Activated CD8-positive, alpha-beta memory T cell treated with anti-CD3 and anti-CD28 coated beads for 36 hours (primary cell): ENCODE measurements around the gene KIAA1191. TPM values are rescaled to one million over a fixed set of nuclear protein-coding genes. Genes with fewer than 3 reads are reported as not detected.
"Not testable (repeated sequence)": the region's sequence is repeated elsewhere in the genome, so short reads cannot be mapped to it uniquely, and the experiment has no call there.

Experiments used
- CTCF ChIA-PET: fragments of 350-600 bp; sonication (Branson Sonifier 250); formaldehyde crosslinking; loops from one replicate; lab custom pipeline; 2021; ENCODE audit warnings: antibody characterized with exemption; lab: Charles Lee
- POLR2A ChIA-PET: fragments of 350-600 bp; sonication (Branson Sonifier 250); formaldehyde crosslinking; loops from one replicate; lab custom pipeline; 2021; ENCODE audit warnings: antibody characterized with exemption; lab: Charles Lee
- total RNA-seq, 2 experiments: library from RNA; stranded (reverse); gene quantifications; one replicate each; pipeline ENCODE4 v1.2.3, GENCODE V29; 2021

KIAA1191 gene, protein sequence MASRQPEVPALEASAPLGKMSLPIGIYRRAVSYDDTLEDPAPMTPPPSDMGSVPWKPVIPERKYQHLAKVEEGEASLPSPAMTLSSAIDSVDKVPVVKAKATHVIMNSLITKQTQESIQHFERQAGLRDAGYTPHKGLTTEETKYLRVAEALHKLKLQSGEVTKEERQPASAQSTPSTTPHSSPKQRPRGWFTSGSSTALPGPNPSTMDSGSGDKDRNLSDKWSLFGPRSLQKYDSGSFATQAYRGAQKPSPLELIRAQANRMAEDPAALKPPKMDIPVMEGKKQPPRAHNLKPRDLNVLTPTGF
- total RNA-seq = 10 to 100 TPM; 39.1 to 39.4 TPM

DNA sequence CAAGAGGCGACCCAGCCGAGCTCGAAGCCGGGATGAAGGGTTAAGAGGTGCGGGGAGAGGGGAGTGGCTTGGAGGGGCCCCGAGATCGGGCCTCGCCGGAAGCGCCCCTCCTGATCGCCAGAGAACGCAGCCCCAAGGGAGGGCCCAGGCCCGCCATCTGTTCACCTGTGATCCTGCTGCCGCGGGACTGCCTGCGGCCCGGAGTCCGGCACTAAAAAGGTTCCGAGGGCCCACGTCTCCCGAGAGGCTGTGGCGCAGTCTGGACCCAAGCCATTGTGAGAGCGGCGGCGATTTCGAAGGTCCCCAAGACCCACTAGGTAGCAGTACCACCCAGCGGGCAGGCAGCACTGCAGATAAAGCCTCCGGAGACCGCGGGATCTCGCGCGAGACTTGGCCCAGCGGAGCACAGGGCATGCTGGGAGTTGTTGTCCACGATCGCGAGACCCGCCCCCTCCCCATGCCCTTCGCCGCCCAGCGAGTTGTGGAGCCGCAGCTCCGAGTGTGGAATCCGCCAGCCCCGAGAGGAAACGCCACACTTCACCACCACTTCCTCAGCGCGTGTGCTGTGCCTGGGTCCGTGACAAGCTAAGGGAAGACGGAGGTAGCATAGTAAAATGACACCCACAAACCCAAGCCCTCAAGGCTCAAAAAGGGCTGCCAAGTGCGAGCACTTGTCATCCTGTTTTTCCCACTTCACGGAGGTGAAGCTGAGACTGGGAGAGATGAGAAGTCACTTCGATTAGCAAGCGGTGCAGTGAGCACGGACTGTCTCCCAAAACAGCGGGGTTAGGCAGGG, at the start of gene KIAA1191:
TSS of gene KIAA1191 (minus strand) at position 328 of the 796 bp plus-strand sequence. CDS start 2,256 bp downstream, outside the sequence.
- ChIA-PET CTCF (interaction anchor here (1.0 to 1.2 kb wide), 2 partner anchors 10 to 86 kb away, joined by 3 read pairs; no protein-coding TSS in a partner anchor), POLR2A (interaction anchor here (0.6 to 3.7 kb wide), 4 partner anchors 24 to 107 kb away, joined by 3 to 12 read pairs (median 4); partner anchors contain the start of genes FAF2, HIGD2A and NOP16)

DNA sequence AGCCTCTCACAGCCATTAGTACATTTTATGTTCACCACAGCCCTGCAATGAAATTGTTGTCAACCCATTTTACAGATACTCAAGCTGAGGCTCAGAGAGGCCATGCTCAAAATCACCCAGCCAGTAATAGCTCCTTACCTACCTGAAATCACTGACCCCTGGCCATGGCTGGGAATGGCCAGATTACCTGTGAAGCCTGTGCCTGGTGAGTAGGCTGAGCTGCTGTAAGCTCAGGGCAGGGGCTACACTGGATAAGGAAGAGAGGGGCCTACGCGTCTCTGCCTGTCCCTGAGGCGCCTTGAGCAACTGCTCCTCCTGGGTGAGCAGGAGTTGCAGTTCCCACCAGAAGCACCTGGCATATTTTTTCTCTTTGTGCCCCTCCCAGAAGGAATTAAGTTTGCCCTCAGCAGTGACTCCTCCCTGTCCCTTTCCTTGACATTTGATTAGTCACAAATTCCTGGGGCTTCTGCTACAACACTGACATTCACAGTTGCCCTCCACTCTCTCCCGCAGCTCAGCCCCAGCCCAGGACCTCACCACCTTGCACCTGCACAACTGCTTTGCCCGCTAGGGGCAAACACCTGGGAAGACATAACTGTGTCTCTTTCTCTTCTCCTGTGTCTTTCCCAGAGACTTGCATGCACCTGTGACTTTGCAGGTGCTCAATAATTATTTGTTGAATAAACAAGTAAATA, 49.1 kb upstream of the KIAA1191 start:
- POLR2A ChIA-PET = no interaction called here
- CTCF ChIA-PET = interaction anchor here (1.1 kb wide), 1 partner anchor 37 kb away, joined by 3 read pairs; no protein-coding TSS in a partner anchor

DNA sequence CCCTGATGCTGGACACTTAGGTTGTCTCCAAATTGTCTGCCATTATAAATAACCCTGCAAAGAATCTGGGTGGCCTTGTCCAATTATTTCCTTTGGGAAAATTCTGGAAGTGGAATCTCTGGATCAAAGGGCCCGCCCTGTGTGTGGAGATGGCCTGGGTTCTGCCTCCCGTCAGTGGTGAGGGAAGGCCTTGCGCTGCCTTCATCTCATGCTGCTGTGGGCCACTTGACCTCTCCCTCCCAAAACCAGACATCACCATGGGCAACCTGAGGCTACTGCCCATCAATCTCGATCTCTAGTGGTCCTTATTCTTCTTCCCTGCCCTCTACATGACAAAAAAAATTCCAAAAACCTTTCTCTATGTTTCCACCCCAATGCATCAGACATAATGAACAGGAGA, 48.2 kb upstream of the KIAA1191 start:
- CTCF ChIA-PET = interaction anchor here (1.1 kb wide), 1 partner anchor 38 kb away, joined by 3 read pairs; no protein-coding TSS in a partner anchor
- POLR2A ChIA-PET = interaction anchor here (0.6 kb wide), 1 partner anchor 27 kb away, joined by 3 read pairs; no protein-coding TSS in a partner anchor

DNA sequence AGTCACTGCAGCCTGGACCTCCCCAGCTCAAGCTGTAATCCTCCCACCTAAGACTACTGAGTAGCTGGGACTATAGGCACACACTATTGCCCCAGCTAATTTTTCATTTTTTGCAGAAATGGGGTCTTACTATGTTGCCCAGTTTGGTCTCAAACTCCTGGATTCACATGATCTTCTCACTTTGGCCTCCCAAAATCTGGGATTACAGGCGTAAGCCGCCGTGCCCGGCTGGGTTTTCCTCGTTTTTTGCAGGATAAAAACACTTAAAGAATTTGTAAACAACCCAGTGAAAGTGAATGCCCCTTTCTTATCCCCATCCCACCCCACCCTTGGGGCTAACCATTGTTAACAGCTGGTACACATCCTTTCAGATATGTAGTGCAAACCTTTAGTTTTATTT, 47.0 kb upstream of the KIAA1191 start:
- POLR2A ChIA-PET = no interaction called here
- CTCF ChIA-PET = no interaction called here

DNA sequence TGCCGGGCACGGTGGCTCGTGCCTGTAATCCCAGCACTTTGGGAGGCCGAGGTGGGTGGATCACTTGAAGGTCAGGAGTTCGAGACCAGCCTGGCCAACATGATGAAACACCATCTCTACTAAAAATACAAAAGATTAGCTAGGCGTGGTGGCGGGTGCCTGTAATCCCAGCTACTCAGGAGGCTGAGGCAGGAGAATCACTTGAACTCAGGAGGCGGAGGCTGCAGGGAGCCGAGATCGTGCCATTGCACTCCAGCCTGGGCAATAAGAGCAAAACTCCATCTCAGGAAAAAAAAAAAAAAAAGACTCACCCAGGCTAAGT, 46.6 kb upstream of the KIAA1191 start:
- CTCF ChIA-PET, POLR2A ChIA-PET: not testable (repeated sequence)

DNA sequence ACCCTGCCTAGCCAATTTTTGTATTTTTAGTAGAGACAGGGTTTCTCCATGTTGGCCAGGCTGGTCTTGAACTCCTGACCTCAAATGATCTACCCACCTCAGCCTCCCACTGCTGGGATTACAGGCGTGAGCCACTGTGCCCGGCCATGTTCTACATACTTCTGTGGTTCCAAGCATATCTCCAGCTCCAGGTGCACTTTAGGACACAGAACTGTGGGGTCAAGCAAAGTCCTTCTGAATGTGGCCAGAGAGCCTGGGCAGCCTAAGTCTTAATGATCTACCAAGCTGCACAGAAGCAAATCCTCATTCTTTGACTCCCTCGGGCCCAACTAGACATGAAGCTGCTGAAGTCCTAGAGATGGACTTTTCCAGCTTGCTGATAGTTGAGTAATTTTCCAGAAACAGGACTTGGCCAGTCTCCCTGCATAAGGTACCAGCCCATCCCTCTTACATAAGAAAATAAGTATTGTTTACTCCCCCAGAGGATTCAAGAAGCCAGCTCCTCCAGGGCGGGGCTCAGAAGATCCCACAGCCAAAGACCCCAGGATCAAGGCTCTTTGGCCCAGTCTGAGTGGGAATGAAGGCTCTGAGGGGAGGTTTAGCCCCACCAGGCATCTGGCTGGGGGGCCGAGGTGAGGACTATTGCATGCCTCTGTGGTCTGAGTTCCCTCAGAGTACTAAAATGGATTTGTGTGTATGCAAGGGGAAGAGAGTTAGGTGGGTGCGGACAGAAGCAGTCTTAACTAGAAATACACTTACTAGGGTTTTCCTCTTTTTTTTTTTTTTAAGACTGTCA, 46.1 kb upstream of the KIAA1191 start:
- ChIA-PET POLR2A (no interaction called here), CTCF (no interaction called here)

DNA sequence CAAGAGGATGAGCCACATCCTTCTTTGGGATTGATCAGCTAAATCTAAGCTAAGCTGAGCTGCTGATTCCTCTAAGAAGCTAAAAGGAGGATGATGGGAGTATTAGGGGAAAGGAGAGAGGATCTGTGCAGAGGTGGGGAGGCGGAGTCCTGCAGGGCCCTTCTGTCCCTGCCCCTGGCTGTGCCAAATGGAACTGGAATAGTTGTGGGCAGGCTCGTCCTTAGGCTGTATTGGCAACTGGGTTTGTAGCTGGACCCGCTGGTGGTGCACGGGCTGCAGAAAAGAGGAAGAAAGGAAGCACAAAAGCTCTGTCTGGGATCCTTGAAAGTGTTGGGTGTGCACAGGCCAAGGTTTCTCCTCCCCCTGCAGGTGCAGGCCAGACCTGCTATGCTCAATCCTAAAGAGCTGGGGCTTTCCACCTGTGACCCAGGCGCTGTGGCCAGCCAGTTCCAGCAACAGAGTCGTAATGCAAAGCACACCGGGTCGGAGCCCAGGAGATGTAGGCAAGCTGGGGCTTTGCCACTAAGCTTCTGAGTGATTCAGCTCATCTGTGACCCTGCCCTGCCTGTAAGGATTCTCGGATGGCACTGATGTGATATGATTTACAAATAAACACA, 45.0 kb upstream of the KIAA1191 start:
- ChIA-PET CTCF (interaction anchor here (1.2 to 1.4 kb wide), 2 partner anchors 10 kb away, joined by 3 read pairs; partner anchors contain the start of gene CLTB), POLR2A (no interaction called here)

DNA sequence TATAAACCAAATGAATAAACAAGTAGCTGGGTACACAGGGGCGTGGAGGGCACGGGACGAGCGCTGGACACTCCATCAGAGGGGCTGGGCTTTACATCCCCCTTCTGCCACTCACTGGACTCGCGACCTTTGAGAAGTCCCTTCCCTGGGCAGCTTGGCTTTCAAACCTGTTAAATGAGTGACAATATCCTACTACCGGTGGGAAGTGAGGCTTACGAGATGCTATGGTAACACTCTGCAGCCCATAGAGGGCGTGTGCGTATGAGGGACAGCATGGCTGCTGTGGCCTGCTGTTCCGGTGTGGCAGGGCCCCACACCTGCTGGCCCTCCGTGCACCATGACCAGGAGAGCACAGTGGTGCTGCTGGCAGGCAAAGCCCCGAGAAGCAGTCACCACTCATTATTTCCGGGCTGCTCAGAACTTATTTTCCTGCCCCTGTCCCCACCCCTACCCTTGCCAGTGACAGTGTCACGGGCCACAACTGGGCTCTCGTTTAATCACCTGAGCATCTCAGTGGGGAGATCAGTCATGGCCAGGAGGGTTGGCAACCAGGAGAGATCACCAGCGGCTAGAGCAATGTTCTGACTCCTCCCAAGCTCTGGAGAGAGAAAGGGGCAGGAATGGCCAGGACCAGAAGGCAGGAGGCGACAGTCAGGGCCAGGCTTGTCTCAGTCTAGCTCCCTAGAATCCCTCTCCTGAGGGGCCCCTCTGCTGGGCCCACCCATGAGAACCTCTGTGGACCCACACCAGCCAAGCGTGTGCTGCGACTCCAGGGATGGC, 44.3 kb upstream of the KIAA1191 start:
- ChIA-PET POLR2A (no interaction called here), CTCF (interaction anchor here (0.7 to 1.4 kb wide), 4 partner anchors 9 to 192 kb away, joined by 3 to 4 read pairs (median 3); partner anchors contain the start of gene CLTB)

DNA sequence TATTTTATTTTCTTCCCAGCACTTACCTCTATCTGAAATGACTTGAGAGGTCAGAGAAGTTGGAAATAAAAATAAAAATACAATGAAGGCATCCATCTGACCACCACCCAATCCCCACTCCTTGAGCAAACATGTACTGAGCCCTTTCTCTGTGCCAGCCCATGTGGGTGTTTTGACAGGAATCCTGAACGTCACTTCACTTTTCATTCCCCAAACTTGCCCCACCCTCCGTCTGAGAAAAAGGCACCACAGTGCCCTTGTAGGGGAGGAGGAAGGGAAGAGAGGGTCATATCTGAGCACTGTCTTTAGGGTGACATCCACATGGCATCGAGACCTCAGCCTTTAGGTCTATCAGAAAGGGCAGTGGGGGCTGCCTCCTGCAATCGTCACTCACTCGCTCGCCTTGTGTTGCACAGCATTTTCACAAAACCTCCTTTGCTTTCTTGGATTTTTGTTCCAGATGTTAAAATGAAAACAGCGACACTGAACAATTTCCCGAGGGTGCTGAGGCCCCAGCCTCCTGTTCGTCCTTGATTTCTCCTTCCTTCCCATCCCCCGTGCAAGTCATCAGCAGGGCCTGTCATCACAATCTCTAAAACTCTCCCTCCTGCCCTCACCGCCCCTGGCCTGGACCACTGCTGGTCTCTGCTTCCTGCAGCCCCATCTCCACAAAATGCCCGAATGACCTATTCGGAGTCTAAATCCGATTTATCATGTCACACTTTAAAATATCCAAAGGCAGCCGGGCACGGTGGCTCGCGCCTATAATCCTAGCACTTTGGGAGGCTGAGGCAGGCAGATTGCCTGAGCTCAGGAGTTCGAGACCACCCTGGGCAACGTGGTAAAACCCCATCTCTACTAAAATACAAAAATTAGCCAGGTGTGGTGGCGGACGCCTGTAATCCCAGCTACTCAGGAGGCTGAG, 40.0 kb upstream of the KIAA1191 start:
- CTCF ChIA-PET = no interaction called here

DNA sequence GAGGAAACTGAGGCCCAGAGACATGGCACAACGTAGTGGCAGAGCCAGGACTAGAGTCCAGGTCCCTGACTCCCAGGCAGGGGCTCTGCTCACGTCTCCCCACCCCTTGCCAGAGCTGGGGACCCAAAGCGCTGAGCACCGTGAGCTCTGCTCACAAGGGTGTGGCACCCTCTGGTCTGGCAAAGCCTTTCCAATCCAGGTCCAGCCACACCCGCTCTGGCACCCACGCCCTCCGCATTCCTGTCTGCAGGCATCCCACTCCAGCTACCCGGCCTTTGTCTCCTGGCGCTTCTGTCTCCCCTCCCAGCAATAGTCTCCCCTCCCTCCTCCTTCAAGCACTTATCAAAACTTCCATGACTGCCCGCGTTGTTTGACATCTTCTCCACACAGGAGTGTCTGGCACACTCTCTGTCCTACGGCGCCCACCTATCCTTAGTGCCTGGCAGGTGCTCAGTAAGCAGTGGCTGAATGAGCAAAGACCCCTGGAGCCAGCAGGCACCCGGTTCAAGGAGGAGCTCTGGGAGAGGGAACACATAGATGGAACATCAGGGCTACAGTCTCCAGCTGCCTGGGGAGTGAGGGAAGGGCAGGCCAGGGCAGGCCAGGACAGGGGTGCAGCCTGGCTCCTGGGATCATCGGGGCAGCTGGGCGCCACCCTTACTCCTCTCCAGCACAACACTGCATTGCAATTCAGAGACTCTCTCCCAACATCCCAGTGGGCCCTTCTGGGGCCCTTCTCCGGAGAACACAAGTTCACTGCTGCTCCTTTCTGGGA, 39.0 kb upstream of the KIAA1191 start:
- POLR2A ChIA-PET = no interaction called here
- CTCF ChIA-PET = no interaction called here

More for the DNA sequence above, 40.0 kb upstream of the KIAA1191 start:
- POLR2A ChIA-PET = no interaction called here

DNA sequence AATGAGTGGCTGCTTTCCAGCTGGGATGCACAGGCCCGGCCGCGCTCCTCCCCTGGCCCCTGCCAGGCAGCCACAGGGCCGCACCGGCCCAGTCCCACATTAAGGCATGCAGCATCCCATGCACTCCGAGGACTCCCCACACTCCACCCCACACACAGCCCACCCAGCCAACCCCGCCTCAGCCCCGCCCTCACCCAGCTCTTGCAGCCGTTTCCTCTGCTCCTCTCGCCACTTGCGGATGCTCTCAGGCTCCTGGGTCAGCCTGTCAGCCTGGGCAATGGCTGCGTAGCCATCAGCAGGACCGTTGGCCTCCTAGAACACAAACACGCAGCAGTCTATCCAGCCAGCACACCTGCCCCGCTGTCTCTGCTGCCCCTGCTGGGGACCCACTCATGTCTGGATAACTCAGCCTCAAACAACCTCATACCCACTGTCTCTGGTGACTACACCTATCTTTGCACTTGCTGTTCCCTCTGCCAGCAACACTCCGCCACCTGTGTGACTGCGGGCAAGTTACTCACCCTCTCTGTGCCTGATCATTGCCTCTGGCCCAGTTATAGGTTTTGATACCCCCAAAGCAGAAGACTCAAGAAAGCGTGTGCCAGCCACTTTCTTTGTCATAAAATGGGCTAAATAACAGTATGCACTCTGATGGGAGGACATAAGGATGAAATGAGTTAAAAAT, 36.3 kb upstream of the KIAA1191 start:
- POLR2A ChIA-PET = interaction anchor here (0.6 kb wide), 1 partner anchor 10 kb away, joined by 3 read pairs; the partner anchor contains the start of gene NOP16
- CTCF ChIA-PET = interaction anchor here (0.5 kb wide), 1 partner anchor 161 kb away, joined by 3 read pairs; no protein-coding TSS in a partner anchor

DNA sequence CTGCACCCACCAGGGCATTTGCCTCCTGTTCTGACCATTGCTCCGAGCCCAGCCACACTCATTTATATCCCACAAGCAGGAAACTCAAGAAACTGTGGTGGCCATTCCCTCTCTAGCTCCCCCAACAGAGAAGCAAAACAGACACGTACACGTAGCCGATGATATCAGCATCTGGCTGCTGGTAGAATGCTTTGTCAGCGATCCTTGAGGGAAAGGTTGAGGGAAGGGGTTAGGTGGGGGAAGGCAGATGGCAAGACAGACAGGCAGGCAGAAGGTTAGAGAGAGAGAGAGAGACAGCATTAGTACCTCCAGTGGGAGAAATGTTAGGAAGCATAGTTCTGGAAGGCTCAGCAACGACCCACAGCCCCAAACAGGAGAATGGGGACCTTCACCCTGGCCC, 34.8 kb upstream of the KIAA1191 start:
- CTCF ChIA-PET = no interaction called here
- POLR2A ChIA-PET = no interaction called here

DNA sequence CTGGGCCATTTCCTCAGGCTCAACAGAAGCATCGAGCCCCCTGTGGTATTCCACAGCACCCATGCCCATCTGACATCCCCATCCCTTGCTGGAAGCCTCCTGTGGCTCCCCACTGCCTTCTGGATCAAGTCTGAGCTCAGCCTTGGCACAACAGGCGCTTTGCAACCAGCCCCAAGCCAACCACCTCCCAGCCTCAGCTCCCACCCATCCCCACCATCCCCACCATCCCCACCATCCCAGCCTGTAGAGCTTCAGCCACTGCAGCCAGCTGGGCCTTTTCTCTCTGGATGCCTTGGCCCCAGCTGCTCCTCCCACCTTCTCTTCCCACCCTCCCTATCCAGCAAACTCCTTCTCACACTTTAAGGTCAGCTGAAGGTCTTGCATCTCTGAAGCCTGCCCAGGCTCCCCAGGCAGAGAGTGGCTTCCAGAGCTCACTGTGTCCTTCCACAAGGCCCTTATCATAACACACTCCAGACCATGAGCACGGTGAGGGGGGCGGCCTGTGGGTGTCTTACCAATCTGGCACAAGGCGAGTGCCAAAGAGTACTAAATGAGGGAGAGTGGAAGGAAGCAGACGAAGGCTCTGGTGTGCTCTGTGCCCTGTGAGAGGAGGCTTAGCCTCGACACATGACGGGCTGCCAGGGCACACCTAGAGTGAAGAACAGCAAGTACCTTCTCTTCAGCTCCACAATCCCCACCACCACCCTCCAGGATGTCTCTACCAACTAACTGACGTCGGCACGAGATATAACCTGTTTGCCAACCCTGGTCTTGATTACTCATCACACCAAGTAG, 33.5 kb upstream of the KIAA1191 start:
- ChIA-PET POLR2A (no interaction called here), CTCF (interaction anchor here (1.6 kb wide), 1 partner anchor 54 kb away, joined by 3 read pairs; no protein-coding TSS in a partner anchor)

DNA sequence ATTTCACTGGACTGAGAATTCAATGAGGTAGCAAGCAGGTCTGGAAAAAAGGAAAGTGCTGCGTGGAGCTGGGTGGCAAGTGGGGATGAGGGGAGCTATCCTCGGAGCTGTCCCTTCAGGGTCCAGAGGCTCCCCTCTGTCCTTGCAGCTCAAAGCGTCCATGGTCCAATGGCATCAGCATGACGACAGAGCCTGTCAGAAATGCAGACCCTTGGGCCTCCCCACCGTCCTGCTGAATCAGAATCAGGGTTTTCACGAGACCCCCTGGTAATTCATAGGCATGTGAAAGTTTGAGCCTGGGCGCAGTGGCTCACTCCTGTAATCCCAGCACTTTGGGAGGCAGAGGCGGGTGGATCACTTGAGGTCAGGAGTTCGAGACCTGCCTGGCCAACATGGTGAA, 32.5 kb upstream of the KIAA1191 start:
- ChIA-PET CTCF (interaction anchor here (1.2 to 1.6 kb wide), 2 partner anchors 11 to 55 kb away, joined by 3 to 4 read pairs; no protein-coding TSS in a partner anchor), POLR2A (no interaction called here)
